CD4-positive, CD25-positive, alpha-beta regulatory T cell (primary cell): Measurements from ENCODE around the gene MELTF. TPM values are rescaled to one million over a fixed set of nuclear protein-coding genes. Genes with fewer than 3 reads are reported as not detected.

Experiments used
- ATAC-seq, 2 donors: fragments of 150-1000 bp; cut with Tn5 transposase; one replicate each; pipeline ENCODE4 v1.10.0; 2021; ENCODE audit warnings: low read depth in 2 of 2, moderate number of reproducible peaks in 2 of 2, moderate library complexity in 1 of 2
- DNase-seq, 3 donors: peaks; one replicate each; pipeline versions ENCODE4 v3.0.0 to v3.0.0-alpha.2; 2012 to 2022; ENCODE audit warnings: mixed read lengths in 1 of 3
- H3K27ac ChIP-seq: one replicate; pipeline ENCODE4 v1.7.0; 2013; ENCODE audit warnings: mild to moderate bottlenecking, low read length; ENCODE audit not compliant: insufficient read depth, poor library complexity, severe bottlenecking
- H3K27me3 ChIP-seq: one replicate; pipeline ENCODE4 v1.7.0; 2013; ENCODE audit warnings: low read length; ENCODE audit not compliant: control insufficient read depth, insufficient read depth
- H3K36me3 ChIP-seq: one replicate; pipeline ENCODE4 v1.7.0; 2013; ENCODE audit warnings: mild to moderate bottlenecking, low read length, moderate library complexity; ENCODE audit not compliant: control insufficient read depth, insufficient read depth
- H3K4me1 ChIP-seq: 2 replicates; pipeline ENCODE4 v1.7.0; 2013; ENCODE audit warnings: mild to moderate bottlenecking, low read length; ENCODE audit not compliant: insufficient read depth, control insufficient read depth, poor library complexity, severe bottlenecking
- H3K4me3 ChIP-seq: one replicate; pipeline ENCODE4 v1.7.0; 2013; ENCODE audit warnings: low read depth, mild to moderate bottlenecking, low read length, moderate library complexity
- H3K9me3 ChIP-seq, 2 experiments: 1 replicate in 1 of 2; 2 replicates in 1 of 2; pipeline ENCODE4 v1.7.0; 2013; ENCODE audit warnings: low read length in 2 of 2, mild to moderate bottlenecking in 1 of 2, moderate library complexity in 1 of 2; ENCODE audit not compliant: control insufficient read depth in 2 of 2
- H3K27ac Mint-ChIP-seq, 3 donors: one replicate each; pipeline ENCODE4 v1.8.0; 2020 to 2022; ENCODE audit warnings: mild to moderate bottlenecking in 3 of 3, mixed read lengths in 3 of 3, moderate library complexity in 2 of 3
- H3K27me3 Mint-ChIP-seq: one replicate; pipeline ENCODE4 v1.8.0; 2022; ENCODE audit warnings: mild to moderate bottlenecking, mixed read lengths
- H3K36me3 Mint-ChIP-seq: one replicate; pipeline ENCODE4 v1.8.0; 2020; ENCODE audit warnings: mixed read lengths
- H3K4me1 Mint-ChIP-seq, 4 donors: one replicate each; pipeline ENCODE4 v1.8.0; 2020 to 2022; ENCODE audit warnings: mixed read lengths in 4 of 4, mild to moderate bottlenecking in 1 of 4
- H3K4me3 Mint-ChIP-seq, 4 donors: one replicate each; pipeline ENCODE4 v1.8.0; 2020 to 2022; ENCODE audit warnings: mild to moderate bottlenecking in 4 of 4, mixed read lengths in 4 of 4, moderate library complexity in 3 of 4
- H3K9me3 Mint-ChIP-seq, 7 donors: one replicate each; pipeline ENCODE4 v1.8.0; 2020 to 2022; ENCODE audit warnings: mixed read lengths in 7 of 7, mild to moderate bottlenecking in 3 of 7, moderate library complexity in 2 of 7
- polyA plus RNA-seq, 4 donors: library from polyadenylated mRNA; unstranded; fragments of 300-500 nt; fragmentation: Illumina TruSeq; gene quantifications; one replicate each; pipeline ENCODE4 v1.2.3, GENCODE V29; 2021
- total RNA-seq: library from RNA; stranded (reverse); gene quantifications from one replicate; pipeline ENCODE4 v1.2.3, GENCODE V29; 2022

Gene MELTF
- total and polyA plus RNA-seq, 5 donors from 2014 or later: 0.10 to 1.4 (median 0.47) TPM

DNA sequence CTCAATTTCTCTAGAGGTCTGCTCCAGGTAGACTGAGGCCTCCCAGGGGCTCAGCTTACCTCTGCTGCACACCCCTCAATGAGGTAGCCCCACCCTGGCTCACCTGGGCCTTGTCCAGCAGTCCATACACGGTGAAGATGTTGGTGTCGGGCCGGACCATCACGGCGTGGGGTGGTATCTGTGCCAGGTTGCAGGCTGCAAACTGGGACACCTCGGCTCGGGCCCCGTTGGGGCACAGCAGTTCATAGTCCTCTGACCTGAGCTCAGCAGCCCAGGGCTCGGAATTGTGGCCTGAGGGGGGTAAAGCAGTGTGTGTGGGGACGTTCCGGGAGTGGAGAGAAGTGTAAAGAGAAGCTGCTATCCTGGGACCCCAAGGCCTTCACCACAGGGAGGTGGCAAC lies 23.2 kb downstream of the MELTF start:
- ATAC-seq (no peak), DNase-seq (no peak)
- Histone ChIP-seq H3K4me3 (no peak overlapping the region), H3K36me3 (no peaks in the 10 kb centered on the region), H3K27me3 (no peaks in the 10 kb centered on the region), H3K9me3 (no peaks in the 10 kb centered on the region), H3K27ac (no peak overlapping the region), H3K4me1 (peaks cover 8% of the 10 kb centered on the region)
- no peak overlapping the region for H3K27ac Mint-ChIP-seq
- no peak overlapping the region for H3K4me3 Mint-ChIP-seq
- H3K27me3 Mint-ChIP-seq: peaks cover 4% of the 10 kb centered on the region
- H3K36me3 Mint-ChIP-seq: no peaks in the 10 kb centered on the region
- peaks cover 0 to 1% (median 0%) of the 10 kb centered on the region in 7 donors for H3K9me3 Mint-ChIP-seq
- peaks cover 0 to 12% (median 4%) of the 10 kb centered on the region in 4 donors for H3K4me1 Mint-ChIP-seq

DNA sequence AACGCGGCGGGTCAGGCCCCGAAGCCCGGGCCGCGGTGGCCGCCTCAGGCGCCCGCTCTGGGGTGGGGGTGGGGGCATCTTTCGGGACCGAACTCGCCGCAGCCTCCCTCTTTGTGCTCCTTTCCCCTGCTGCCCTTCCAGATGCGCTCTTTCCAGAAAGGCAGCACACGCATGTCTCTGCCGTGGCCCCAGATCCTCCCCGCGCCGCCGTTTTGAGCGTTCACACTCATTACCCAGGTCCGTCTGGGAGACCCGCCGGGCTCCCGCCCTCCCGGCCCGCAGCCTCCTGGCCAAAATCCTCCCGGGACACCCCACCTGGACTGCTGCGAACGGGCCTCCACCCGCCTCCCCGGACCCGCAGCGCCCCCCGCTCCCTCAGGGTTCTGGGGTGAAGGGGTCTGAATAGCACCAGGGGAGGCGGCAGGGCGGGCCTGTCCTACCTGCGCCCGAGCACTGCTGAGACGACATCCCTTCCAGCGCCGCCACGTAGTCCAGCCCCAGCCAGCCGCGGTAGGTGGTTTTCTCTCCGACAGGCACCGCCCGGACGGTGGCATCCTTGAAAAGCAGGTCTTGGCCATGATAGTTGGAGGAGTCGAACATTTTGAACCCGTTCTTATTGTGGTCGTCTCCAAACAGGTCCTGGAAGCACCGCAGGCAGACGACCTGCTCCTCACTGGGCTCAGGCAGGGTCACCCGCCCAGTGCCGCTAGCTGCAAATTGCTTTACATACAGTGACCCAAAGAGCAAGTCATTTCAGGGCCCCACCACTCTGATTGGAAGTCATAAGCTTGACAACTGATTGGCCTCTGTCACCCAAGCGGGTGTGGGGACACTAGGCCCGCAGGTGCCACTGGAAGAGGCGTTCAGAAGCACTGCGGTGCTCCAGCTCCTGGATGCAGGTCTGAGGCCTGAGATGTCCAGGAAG lies 25.9 kb downstream of the MELTF start:
- peak overlapping the region; percentile 8 for H3K4me3 ChIP-seq
- H3K27me3 ChIP-seq: no peaks in the 10 kb centered on the region
- Mint-ChIP-seq H3K4me1 (peaks cover 0 to 16% (median 5%) of the 10 kb centered on the region in 4 donors), H3K9me3 (peaks cover 0 to 1% (median 0%) of the 10 kb centered on the region in 7 donors), H3K27ac (peak overlapping the region; percentile 29 to 88 (median 48)), H3K4me3 (peak overlapping the region; percentile 83 to 92 (median 88)), H3K27me3 (peaks cover 4% of the 10 kb centered on the region), H3K36me3 (no peaks in the 10 kb centered on the region)
- peaks cover 8% of the 10 kb centered on the region for H3K4me1 ChIP-seq
- no peaks in the 10 kb centered on the region for H3K36me3 ChIP-seq
- ATAC-seq (no peak), DNase-seq (peak in 1 of 3 donors; percentile 43)
- no peaks in the 10 kb centered on the region for H3K9me3 ChIP-seq
- H3K27ac ChIP-seq: no peak overlapping the region

DNA sequence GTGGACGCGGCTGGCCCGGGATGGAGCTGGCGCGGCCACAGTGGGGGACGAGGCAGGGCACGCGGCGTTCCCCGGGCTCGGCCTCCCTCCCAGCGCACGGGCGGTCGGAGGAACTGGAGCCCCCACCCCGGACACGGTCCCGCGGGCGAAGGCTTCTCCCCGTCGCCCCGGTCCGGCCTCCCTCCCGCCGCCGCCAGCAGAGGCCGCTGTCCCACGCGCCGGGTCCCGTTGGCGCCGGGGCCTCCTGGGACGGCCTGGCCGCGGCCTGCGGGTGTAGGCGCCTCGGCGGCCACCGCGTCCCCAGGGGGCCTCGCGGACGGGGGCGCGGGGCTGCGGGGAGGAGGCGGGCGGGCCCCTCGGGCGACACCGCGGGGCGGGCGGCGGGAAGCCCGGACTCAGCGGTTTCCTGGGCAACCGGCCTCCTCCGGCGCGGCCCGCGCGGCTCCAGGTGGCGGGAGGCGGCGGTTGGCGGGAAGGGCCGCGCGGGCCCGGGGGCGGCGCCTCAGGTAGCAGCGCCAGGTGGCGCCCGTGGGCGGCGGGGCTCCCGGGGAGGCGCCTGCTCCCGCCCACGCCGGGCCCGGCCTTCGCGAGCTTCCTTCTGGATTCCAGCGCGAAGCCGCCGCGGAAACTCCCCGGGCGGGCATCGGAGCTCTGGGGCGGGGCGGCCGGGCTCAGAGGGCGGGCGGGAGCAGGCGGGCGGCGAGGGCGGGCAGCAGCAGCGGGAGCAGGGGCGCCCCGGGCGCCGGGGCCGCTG lies 26.7 kb downstream of the MELTF start:
- H3K27ac ChIP-seq: no peak overlapping the region
- peaks cover 0 to 16% (median 5%) of the 10 kb centered on the region in 4 donors for H3K4me1 Mint-ChIP-seq
- peaks cover 0 to 1% (median 0%) of the 10 kb centered on the region in 7 donors for H3K9me3 Mint-ChIP-seq
- H3K4me1 ChIP-seq: peaks cover 8% of the 10 kb centered on the region
- H3K36me3 ChIP-seq: no peaks in the 10 kb centered on the region
- H3K4me3 Mint-ChIP-seq: peak overlapping the region in 1 of 4 donors; percentile 83
- H3K4me3 ChIP-seq: no peak overlapping the region
- H3K9me3 ChIP-seq: no peaks in the 10 kb centered on the region
- no peaks in the 10 kb centered on the region for H3K27me3 ChIP-seq
- peak overlapping the region in 1 of 3 donors; percentile 29 for H3K27ac Mint-ChIP-seq
- peak; percentile 74 to 76 for ATAC-seq
- DNase-seq: peak; percentile 72 to 78 (median 74)
- H3K36me3 Mint-ChIP-seq: no peaks in the 10 kb centered on the region
- H3K27me3 Mint-ChIP-seq: peaks cover 4% of the 10 kb centered on the region

DNA sequence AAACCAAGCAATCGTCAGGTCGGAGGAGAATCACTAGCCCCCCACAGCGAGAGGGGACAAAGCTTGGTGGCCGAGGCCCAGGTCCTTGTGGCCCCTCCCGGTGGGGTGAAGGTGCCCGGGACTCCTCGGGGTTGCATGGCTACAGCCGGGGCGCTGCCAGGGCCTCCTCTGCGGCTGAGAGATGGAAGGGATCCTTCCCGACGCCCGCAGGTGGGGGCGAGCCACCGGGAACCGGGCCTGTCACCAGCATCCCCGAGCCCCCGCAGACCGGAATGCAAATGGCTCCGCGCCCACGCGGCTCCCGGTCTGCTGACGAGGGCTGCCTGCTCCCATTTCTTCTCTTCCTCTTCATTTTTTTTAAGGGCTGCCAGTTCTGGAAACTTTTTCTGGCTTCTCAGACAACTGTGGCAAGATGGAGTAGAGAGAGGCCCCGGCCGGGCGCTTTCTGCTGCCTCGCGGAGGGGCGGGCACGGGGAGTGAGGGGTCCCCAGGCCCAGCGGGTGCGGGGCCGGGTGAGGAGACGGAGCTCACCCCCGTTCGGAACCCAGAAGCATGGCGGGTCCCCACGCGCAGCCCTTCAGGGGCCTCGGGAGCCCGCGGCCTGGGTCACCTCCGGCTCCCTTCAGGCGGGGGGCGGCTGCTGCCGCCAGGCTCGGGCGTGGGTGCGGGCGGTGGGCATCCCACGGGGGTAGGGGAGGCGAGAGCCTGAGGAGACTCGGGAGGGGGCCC lies 27.5 kb downstream of the MELTF start:
- no peaks in the 10 kb centered on the region for H3K9me3 ChIP-seq
- no peaks in the 10 kb centered on the region for H3K27me3 ChIP-seq
- no peak for ATAC-seq
- Mint-ChIP-seq H3K27ac (peak overlapping the region; percentile 76 to 91 (median 90)), H3K36me3 (no peaks in the 10 kb centered on the region), H3K9me3 (peaks cover 0 to 1% (median 0%) of the 10 kb centered on the region in 7 donors), H3K4me3 (peak overlapping the region; percentile 84 to 93 (median 90)), H3K4me1 (peaks cover 0 to 16% (median 5%) of the 10 kb centered on the region in 4 donors), H3K27me3 (no peaks in the 10 kb centered on the region)
- H3K36me3 ChIP-seq: no peaks in the 10 kb centered on the region
- H3K27ac ChIP-seq: no peak overlapping the region
- no peak for DNase-seq
- peaks cover 8% of the 10 kb centered on the region for H3K4me1 ChIP-seq
- H3K4me3 ChIP-seq: no peak overlapping the region

DNA sequence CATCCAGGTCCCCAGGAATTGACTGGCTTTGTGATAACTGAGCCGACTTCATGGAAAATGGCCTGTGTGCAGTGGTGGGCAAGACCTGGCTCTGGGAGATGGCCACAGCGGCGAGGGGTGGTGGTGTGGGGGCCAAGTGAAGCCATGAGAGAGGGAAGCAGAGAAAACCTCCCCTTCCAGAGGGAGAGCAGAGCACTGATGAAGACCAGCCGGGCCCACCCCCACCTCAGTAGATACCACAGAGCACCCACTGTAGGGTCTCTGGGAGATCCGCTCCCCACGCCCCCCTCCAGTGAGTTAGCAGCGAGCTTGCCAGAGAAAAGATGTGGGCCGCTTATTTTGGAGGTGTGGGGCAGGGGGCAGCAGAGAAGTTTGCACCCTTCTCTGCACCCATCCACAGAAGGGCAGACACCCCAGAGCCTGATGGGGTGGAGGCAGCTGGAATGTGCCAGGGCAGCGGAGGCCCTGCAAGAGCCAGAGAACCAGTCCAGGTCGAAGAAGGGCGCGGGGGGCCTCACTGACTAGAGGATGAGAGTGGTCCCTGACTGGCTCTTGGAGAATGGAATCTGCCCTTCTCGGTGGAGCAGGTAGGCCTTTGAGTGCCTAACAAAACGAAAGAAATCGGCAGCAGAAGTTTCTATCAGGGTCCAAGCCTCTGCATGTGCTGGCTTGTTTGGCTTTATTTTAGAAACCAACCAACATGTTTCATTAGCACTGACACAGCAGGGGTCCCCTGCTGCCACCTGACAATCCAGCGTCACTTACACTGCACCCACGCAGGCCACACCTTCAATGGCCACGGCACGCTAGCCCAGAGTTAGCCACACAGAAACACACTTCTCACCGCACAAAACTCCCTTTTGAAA lies 28.3 kb downstream of the MELTF start:
- Mint-ChIP-seq H3K27ac (peak overlapping the region; percentile 76 to 96 (median 91)), H3K9me3 (peaks cover 0 to 1% (median 0%) of the 10 kb centered on the region in 7 donors), H3K27me3 (no peaks in the 10 kb centered on the region), H3K4me3 (peak overlapping the region; percentile 84 to 93 (median 90)), H3K36me3 (no peaks in the 10 kb centered on the region), H3K4me1 (peaks cover 0 to 16% (median 5%) of the 10 kb centered on the region in 4 donors)
- peaks cover 8% of the 10 kb centered on the region for H3K4me1 ChIP-seq
- no peaks in the 10 kb centered on the region for H3K36me3 ChIP-seq
- no peak overlapping the region for H3K27ac ChIP-seq
- H3K9me3 ChIP-seq: no peaks in the 10 kb centered on the region
- DNase-seq (no peak), ATAC-seq (no peak)
- no peak overlapping the region for H3K4me3 ChIP-seq
- no peaks in the 10 kb centered on the region for H3K27me3 ChIP-seq

DNA sequence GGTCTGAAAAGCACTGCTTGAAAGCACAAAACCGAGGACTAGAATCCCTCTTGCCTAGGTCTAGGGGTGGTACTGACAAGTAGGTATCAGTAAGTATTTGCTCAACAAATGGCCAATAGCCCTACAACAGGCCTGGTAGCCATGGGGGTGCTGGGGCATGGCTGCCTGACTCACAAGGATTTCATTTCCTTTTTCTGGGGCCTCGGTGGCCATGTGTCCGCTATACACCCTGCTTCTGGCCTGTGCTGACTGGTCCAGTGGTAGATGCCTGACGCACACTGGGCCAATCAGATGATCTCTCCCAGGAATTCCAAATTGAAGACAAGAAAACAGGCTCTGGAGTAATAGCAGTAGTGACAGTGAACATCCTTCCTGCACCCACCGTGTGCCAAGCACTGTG lies 29.4 kb downstream of the MELTF start:
- no peak for DNase-seq
- H3K36me3 ChIP-seq: no peaks in the 10 kb centered on the region
- Mint-ChIP-seq H3K9me3 (peaks cover 0 to 1% (median 0%) of the 10 kb centered on the region in 7 donors), H3K27ac (peak overlapping the region in 1 of 3 donors; percentile 54), H3K27me3 (no peaks in the 10 kb centered on the region), H3K36me3 (no peaks in the 10 kb centered on the region), H3K4me3 (peak overlapping the region in 1 of 4 donors; percentile 84), H3K4me1 (peaks cover 0 to 16% (median 5%) of the 10 kb centered on the region in 4 donors)
- no peak overlapping the region for H3K27ac ChIP-seq
- H3K9me3 ChIP-seq: no peaks in the 10 kb centered on the region
- H3K27me3 ChIP-seq: no peaks in the 10 kb centered on the region
- H3K4me1 ChIP-seq: peaks cover 8% of the 10 kb centered on the region
- H3K4me3 ChIP-seq: no peak overlapping the region
- no peak for ATAC-seq
